Osteocyte (in vitro differentiated cells): ENCODE measurements around the gene CIAO3. TPM values are rescaled to one million over a fixed set of nuclear protein-coding genes. Genes with fewer than 3 reads are reported as not detected.

Experiments
- DNase-seq: peaks from one replicate; pipeline ENCODE4 v3.0.0; 2021; ENCODE audit warnings: mixed read lengths; ENCODE audit not compliant: unreplicated experiment; ENCODE audit errors: extremely low spot score
- H3K27ac Mint-ChIP-seq: one replicate; pipeline ENCODE4 v1.8.0; 2021; ENCODE audit warnings: mild to moderate bottlenecking, mixed read lengths; ENCODE audit not compliant: unreplicated experiment
- H3K27me3 Mint-ChIP-seq: one replicate; pipeline ENCODE4 v1.8.0; 2021; ENCODE audit warnings: mixed read lengths; ENCODE audit not compliant: unreplicated experiment
- H3K36me3 Mint-ChIP-seq: one replicate; pipeline ENCODE4 v1.8.0; 2021; ENCODE audit warnings: mixed read lengths; ENCODE audit not compliant: unreplicated experiment
- H3K4me1 Mint-ChIP-seq: one replicate; pipeline ENCODE4 v1.8.0; 2021; ENCODE audit warnings: mixed read lengths; ENCODE audit not compliant: unreplicated experiment
- H3K4me3 Mint-ChIP-seq: one replicate; pipeline ENCODE4 v1.8.0; 2021; ENCODE audit warnings: mild to moderate bottlenecking, moderate library complexity, mixed read lengths; ENCODE audit not compliant: unreplicated experiment
- H3K9me3 Mint-ChIP-seq: one replicate; pipeline ENCODE4 v1.8.0; 2021; ENCODE audit warnings: mixed read lengths; ENCODE audit not compliant: unreplicated experiment
- total RNA-seq: library from RNA; stranded (reverse); gene quantifications from 2 replicates; pipeline ENCODE4 v1.2.1, GENCODE V29; 2021
- TF ChIP-seq, protein P1 (sequence below): fragments of 200-600 bp; sonication (generic); IDR thresholded peaks from 2 replicates; pipeline ENCODE4 v1.5.0; 2021; ENCODE audit warnings: antibody characterized with exemption, mild to moderate bottlenecking, moderate library complexity

CIAO3 gene
- total RNA-seq, 1 donor from 2014 or later: 31.4 TPM

DNA sequence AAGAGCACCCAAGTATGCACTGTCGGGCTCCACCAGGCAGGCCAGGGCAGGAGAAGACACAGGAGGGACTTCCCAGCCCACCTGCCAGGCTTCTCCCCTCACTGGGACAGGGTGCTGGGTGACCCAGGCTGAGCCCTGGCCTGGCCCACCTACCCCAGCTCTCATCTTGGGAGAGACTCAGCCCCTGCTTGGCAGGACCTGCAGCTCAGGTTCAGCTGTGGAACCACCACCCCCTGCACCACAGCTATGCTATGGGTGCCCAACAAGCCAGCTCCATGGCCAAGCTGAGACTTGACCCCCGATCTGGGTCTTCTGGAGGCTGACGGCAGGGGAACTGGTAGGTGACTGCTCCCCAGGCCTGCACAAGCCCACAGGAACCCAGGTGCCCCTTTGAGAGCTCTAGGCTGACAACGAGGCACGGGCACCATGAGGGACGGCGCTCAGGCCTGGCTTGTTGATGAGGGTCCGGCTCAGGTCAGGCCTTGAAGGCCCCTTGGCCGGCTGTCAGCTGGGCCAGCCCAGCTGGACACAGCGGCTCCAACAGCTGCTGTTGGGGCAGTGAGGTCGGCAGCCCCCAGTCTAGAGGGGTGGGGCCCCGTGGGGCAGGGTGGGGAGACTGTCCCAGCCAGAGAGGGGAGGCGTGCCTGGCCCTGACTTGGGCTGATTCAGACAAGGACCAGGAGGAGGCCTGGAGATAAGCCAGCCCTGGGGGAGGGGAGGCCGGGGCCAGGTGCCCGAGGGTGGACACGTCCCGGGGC, 42.8 kb upstream of the CIAO3 start:
- no peaks in the 10 kb centered on the region for H3K27me3 Mint-ChIP-seq
- no peak overlapping the region for H3K27ac Mint-ChIP-seq
- no peaks in the 10 kb centered on the region for H3K36me3 Mint-ChIP-seq
- peaks cover 2% of the 10 kb centered on the region for H3K4me1 Mint-ChIP-seq
- TF ChIP-seq, protein P1, sequence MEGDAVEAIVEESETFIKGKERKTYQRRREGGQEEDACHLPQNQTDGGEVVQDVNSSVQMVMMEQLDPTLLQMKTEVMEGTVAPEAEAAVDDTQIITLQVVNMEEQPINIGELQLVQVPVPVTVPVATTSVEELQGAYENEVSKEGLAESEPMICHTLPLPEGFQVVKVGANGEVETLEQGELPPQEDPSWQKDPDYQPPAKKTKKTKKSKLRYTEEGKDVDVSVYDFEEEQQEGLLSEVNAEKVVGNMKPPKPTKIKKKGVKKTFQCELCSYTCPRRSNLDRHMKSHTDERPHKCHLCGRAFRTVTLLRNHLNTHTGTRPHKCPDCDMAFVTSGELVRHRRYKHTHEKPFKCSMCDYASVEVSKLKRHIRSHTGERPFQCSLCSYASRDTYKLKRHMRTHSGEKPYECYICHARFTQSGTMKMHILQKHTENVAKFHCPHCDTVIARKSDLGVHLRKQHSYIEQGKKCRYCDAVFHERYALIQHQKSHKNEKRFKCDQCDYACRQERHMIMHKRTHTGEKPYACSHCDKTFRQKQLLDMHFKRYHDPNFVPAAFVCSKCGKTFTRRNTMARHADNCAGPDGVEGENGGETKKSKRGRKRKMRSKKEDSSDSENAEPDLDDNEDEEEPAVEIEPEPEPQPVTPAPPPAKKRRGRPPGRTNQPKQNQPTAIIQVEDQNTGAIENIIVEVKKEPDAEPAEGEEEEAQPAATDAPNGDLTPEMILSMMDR: no peak
- H3K9me3 Mint-ChIP-seq: no peaks in the 10 kb centered on the region
- DNase-seq: no peak
- H3K4me3 Mint-ChIP-seq: no peak overlapping the region

- TF ChIP-seq, protein P1: no peak
- Mint-ChIP-seq H3K27ac (no peak overlapping the region), H3K4me1 (peaks cover 2% of the 10 kb centered on the region), H3K4me3 (no peak overlapping the region), H3K9me3 (no peaks in the 10 kb centered on the region), H3K36me3 (no peaks in the 10 kb centered on the region), H3K27me3 (no peaks in the 10 kb centered on the region)
- DNase-seq: no peak
Measured at GRCh38 chr16:782766-783403, 42.1 kb upstream of the CIAO3 start.

DNA sequence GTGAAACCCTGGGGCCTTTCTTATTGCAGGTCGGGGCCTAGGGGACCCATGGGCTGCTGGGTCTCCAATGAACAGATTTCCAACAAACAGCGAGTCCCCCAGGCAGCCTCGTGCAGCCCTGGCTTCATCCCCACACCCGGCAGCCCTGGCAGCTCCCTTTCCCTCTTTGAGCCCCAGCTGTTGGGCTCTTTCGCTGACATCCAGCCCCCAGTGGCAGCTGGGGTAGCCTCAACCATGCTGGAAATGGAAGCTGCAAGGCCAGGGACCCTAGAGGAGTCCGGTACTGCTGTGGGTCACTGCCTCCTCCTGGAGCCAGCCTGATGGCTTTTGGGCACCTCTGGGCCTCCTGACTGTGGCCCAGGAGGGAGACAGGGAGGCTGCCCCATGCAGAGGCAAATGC, 41.5 kb upstream of the CIAO3 start:
- Mint-ChIP-seq H3K36me3 (no peaks in the 10 kb centered on the region), H3K27ac (no peak overlapping the region), H3K9me3 (no peaks in the 10 kb centered on the region), H3K4me1 (peaks cover 5% of the 10 kb centered on the region), H3K27me3 (no peaks in the 10 kb centered on the region), H3K4me3 (no peak overlapping the region)
- TF ChIP-seq, protein P1: no peak
- DNase-seq: no peak

DNA sequence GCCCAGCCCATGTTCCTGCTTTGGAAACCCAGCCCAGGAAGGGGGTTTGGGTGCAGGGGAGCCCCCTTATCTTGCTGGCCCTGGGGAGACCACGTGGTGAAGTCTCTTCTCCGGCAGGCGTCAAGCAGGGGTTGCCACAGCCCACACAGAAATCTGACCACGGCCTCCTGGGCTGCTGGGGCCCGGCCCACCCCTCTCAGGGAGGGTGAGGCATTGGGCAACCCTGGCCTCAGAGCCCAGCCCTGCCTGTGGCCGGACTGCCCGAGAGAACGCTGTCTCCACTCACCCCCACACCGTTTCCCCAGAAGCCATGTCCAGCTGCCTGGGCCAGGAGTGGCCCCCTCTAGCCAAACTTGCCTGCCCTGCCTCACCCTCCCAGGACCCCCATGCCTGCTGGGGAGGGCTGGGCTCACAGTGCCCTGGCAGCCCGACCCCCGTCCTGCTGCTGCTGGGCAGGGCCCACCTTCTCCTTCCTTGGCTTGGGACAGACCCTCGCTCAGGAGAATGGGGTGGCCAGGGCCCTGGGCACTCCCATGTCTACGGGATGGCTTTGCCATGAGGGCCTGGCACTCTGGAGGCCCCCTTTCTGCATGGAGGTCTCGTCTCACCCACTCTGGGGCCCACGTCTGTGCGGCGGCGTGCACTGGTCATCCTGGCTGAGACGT, 40.7 kb upstream of the CIAO3 start:
- no peaks in the 10 kb centered on the region for H3K9me3 Mint-ChIP-seq
- no peak for DNase-seq
- TF ChIP-seq, protein P1: no peak
- no peak overlapping the region for H3K4me3 Mint-ChIP-seq
- H3K27me3 Mint-ChIP-seq: no peaks in the 10 kb centered on the region
- no peaks in the 10 kb centered on the region for H3K36me3 Mint-ChIP-seq
- H3K4me1 Mint-ChIP-seq: peaks cover 4% of the 10 kb centered on the region
- H3K27ac Mint-ChIP-seq: no peak overlapping the region

- no peak for DNase-seq
- no peak overlapping the region for H3K4me3 Mint-ChIP-seq
- H3K36me3 Mint-ChIP-seq: no peaks in the 10 kb centered on the region
- H3K4me1 Mint-ChIP-seq: peaks cover 4% of the 10 kb centered on the region
- TF ChIP-seq, protein P1: no peak
- H3K9me3 Mint-ChIP-seq: no peaks in the 10 kb centered on the region
- no peaks in the 10 kb centered on the region for H3K27me3 Mint-ChIP-seq
- H3K27ac Mint-ChIP-seq: no peak overlapping the region
Measured at GRCh38 chr16:780296-780695, 39.5 kb upstream of the CIAO3 start.
